HG03103 (cell line): ENCODE data around the gene ADCY5.

Experiments used
- ATAC-seq: cut with Tn5 transposase; IDR thresholded peaks from one replicate; pipeline ENCODE4 v1.9.1; 2021; ENCODE audit warnings: low read depth; ENCODE audit not compliant: unreplicated experiment

The ADCY5 gene

GRCh38 chr3:123330441-123330991, 118.4 kb downstream of the ADCY5 start:
- no peak for ATAC-seq

GRCh38 chr3:123329636-123330340, 119.1 kb downstream of the ADCY5 start:
- no peak for ATAC-seq

- no peak for ATAC-seq
Observed at GRCh38 chr3:123328851-123329635, 119.8 kb downstream of the ADCY5 start.

GRCh38 chr3:123327956-123328850, 120.7 kb downstream of the ADCY5 start:
- no peak for ATAC-seq

GRCh38 chr3:123327480-123327879, 121.4 kb downstream of the ADCY5 start:
- no peak for ATAC-seq

- no peak for ATAC-seq
Observed at GRCh38 chr3:123326531-123326930, 122.4 kb downstream of the ADCY5 start.

GRCh38 chr3:123325766-123326256, 123.1 kb downstream of the ADCY5 start:
- no peak for ATAC-seq

GRCh38 chr3:123324880-123325765, 123.8 kb downstream of the ADCY5 start:
- ATAC-seq = no peak

- ATAC-seq = no peak
Observed at GRCh38 chr3:123323781-123324180, 125.1 kb downstream of the ADCY5 start.

GRCh38 chr3:123322866-123323265, 126.0 kb downstream of the ADCY5 start:
- no peak for ATAC-seq

- no peak for ATAC-seq
Observed at GRCh38 chr3:123321806-123322205, 127.1 kb downstream of the ADCY5 start.

- no peak for ATAC-seq
Observed at GRCh38 chr3:123320221-123320620, 128.7 kb downstream of the ADCY5 start.

- no peak for ATAC-seq
Observed at GRCh38 chr3:123319760-123320159, 129.1 kb downstream of the ADCY5 start.

GRCh38 chr3:123318374-123318773, 130.5 kb downstream of the ADCY5 start:
- no peak for ATAC-seq

GRCh38 chr3:123317716-123318115, 131.2 kb downstream of the ADCY5 start:
- ATAC-seq = no peak

GRCh38 chr3:123315271-123315595, 133.7 kb downstream of the ADCY5 start:
- ATAC-seq = no peak

GRCh38 chr3:123314359-123315270, 134.3 kb downstream of the ADCY5 start:
- ATAC-seq = no peak

- ATAC-seq = no peak
Observed at GRCh38 chr3:123313889-123314288, 135.0 kb downstream of the ADCY5 start.
